Endodermal cell (in vitro differentiated cells): ENCODE measurements around the gene EIF4E1B. TPM values are rescaled to one million over a fixed set of nuclear protein-coding genes. Genes with fewer than 3 reads are reported as not detected.

Experiments
- DNase-seq: peaks from one replicate; pipeline ENCODE4 v3.0.0-alpha.2; 2017
- H3K27ac ChIP-seq: 2 replicates; pipeline ENCODE4 v1.5.1; 2013; ENCODE audit warnings: mild to moderate bottlenecking, low read depth, low read length, moderate library complexity
- H3K27me3 ChIP-seq: 2 replicates; pipeline ENCODE4 v1.6.1; 2013; ENCODE audit warnings: mild to moderate bottlenecking, low read length, moderate library complexity; ENCODE audit not compliant: insufficient read depth, control insufficient read depth, poor library complexity, severe bottlenecking
- H3K36me3 ChIP-seq: 2 replicates; pipeline ENCODE4 v1.7.0; 2013; ENCODE audit warnings: mild to moderate bottlenecking, low read length, moderate library complexity; ENCODE audit not compliant: control insufficient read depth, insufficient read depth
- H3K4me1 ChIP-seq: one replicate; pipeline ENCODE4 v1.7.0; 2013; ENCODE audit warnings: low read length; ENCODE audit not compliant: control insufficient read depth, insufficient read depth
- H3K4me3 ChIP-seq: 2 replicates; pipeline ENCODE4 v1.5.1; 2013; ENCODE audit warnings: mild to moderate bottlenecking, low read length, moderate library complexity
- H3K9ac ChIP-seq: 2 replicates; pipeline ENCODE4 v1.6.1; 2013; ENCODE audit warnings: mild to moderate bottlenecking, low read length, moderate library complexity; ENCODE audit not compliant: poor library complexity, severe bottlenecking; ENCODE audit errors: extremely low read depth
- H3K9me3 ChIP-seq: 2 replicates; pipeline ENCODE4 v1.6.1; 2013; ENCODE audit warnings: mild to moderate bottlenecking, low read length, moderate library complexity; ENCODE audit not compliant: control insufficient read depth
- H3K27ac Mint-ChIP-seq: 2 replicates; pipeline ENCODE4 v1.8.0; 2020; ENCODE audit warnings: mixed read lengths
- H3K27me3 Mint-ChIP-seq: 2 replicates; pipeline ENCODE4 v1.8.0; 2021; ENCODE audit warnings: mild to moderate bottlenecking, mixed read lengths; ENCODE audit not compliant: insufficient read depth
- H3K36me3 Mint-ChIP-seq: 2 replicates; pipeline ENCODE4 v1.8.0; 2020; ENCODE audit warnings: low read depth, mixed read lengths
- H3K4me1 Mint-ChIP-seq: 2 replicates; pipeline ENCODE4 v1.8.0; 2020; ENCODE audit warnings: mixed read lengths
- H3K4me3 Mint-ChIP-seq: 2 replicates; pipeline ENCODE4 v1.8.0; 2020; ENCODE audit warnings: mild to moderate bottlenecking, moderate library complexity, mixed read lengths
- H3K9me3 Mint-ChIP-seq: 2 replicates; pipeline ENCODE4 v1.8.0; 2020; ENCODE audit warnings: mild to moderate bottlenecking, mixed read lengths
- CTCF ChIP-seq: fragments of 200-600 bp; sonication (generic); conservative IDR thresholded peaks from 2 replicates; pipeline ENCODE4 v1.5.0; 2021; ENCODE audit warnings: antibody characterized with exemption, mild to moderate bottlenecking
- WGBS, 2 experiments: methylation state at CpG; one replicate each; pipeline versions ENCODE4 v1.1.5 to v1.1.7; 2013; ENCODE audit warnings: missing lambda C conversion rate in 2 of 2, mixed read lengths in 1 of 2; ENCODE audit not compliant: insufficient coverage in 1 of 2, insufficient read length in 1 of 2; 5-methylcytosine and 5-hydroxymethylcytosine counted together
- total RNA-seq, 2 donors: library from RNA; stranded (reverse); fragmentation: NEBNext Ultra II Directional in 1 of 2; extraction: Animal tissue kit (Norgen Biotek cat#: 25700) in 1 of 2; gene quantifications; 2 replicates in 1 of 2; 3 replicates in 1 of 2; pipeline ENCODE4 v1.2.1, GENCODE V29; 2021

Gene EIF4E1B
- total RNA-seq, 2 donors from 2014 or later, result 1.4 to 2.0 TPM

DNA sequence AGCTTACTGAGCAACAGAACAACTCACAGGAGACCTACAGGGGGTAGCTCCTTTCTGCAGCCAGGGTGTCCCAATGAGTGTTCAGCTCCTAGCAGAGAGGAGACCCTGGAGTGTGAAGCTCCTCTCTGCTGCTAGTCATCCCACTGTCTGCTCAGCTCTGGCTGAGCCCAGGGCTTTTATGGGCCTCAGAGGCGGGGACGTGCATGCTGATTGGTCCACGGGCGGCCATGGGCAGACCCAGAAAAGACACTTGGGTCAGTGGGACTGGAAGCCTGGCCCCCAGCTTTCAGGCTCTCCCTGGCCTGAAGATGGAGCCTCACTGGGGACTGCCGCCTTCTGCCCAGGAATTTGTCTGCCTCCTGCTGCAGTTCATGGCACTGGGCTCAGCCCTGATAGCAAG is 57.4 kb downstream of the EIF4E1B start:
- no peaks in the 10 kb centered on the region for H3K9me3 ChIP-seq
- Mint-ChIP-seq H3K4me3 (no peak overlapping the region), H3K27me3 (peaks cover 10% of the 10 kb centered on the region), H3K36me3 (no peaks in the 10 kb centered on the region), H3K9me3 (no peaks in the 10 kb centered on the region), H3K27ac (peak overlapping the region; percentile 13), H3K4me1 (peaks cover 12% of the 10 kb centered on the region)
- H3K27ac ChIP-seq, result no peak overlapping the region
- no peak overlapping the region for H3K9ac ChIP-seq
- TF ChIP-seq CTCF, result no peak
- no peaks in the 10 kb centered on the region for H3K27me3 ChIP-seq
- H3K4me1 ChIP-seq, result no peaks in the 10 kb centered on the region
- WGBS, 2 experiments, result 67 to 83% methylated on average over 1 to 5 of the region's 5 CpGs
- H3K36me3 ChIP-seq, result no peaks in the 10 kb centered on the region
- H3K4me3 ChIP-seq, result no peak overlapping the region
- DNase-seq, result peak; percentile 94

DNA sequence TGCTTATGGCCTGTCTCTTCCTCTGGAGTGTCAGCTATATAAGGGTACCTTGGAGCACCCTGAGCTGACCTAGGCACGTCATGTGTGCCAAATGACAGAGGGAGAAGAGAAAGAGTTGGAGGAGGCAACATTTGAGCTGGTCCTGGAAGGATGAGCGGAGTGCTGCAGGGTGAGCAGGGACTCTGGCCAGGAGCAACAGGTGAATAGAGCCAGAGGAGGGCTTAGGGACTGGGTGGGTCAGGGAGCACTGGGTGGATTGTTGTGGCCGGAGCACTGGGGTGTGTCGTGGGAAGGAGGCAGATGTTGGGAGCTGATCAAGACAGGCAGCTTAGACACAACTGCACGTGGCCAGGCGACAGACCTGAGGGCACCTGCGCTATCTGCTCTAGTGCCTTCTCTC is 60.4 kb downstream of the EIF4E1B start:
- 91 to 95% methylated on average over 5 to 7 of the region's 7 CpGs for WGBS, 2 experiments
- Histone ChIP-seq H3K27me3 (peaks cover 5% of the 10 kb centered on the region), H3K27ac (no peak overlapping the region), H3K9me3 (no peaks in the 10 kb centered on the region), H3K4me1 (no peaks in the 10 kb centered on the region), H3K36me3 (no peaks in the 10 kb centered on the region), H3K9ac (no peak overlapping the region), H3K4me3 (no peak overlapping the region)
- Mint-ChIP-seq H3K27me3 (peaks cover 13% of the 10 kb centered on the region), H3K9me3 (no peaks in the 10 kb centered on the region), H3K36me3 (no peaks in the 10 kb centered on the region), H3K4me1 (peaks cover 13% of the 10 kb centered on the region), H3K27ac (no peak overlapping the region), H3K4me3 (no peak overlapping the region)
- DNase-seq, result no peak
- no peak for TF ChIP-seq CTCF

DNA sequence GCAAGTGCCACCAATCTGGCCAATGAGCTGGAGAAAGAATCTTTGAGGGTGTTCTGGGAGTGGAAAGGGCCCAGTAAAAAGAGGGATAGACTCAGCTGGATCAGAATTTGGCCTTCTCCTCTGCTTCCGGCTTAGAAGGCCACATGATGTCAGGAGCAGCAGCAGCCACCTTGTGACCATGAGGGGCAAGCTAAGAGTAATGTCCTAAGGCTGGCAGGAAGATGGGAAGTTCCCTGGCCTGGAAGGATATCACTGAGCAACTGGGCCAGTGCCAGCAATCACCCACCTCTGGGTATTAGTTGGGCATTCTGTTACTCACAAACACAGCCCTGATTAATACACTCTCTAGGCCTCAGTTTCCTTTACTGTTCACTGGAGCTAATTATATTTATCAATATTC is 61.0 kb downstream of the EIF4E1B start:
- H3K27me3 Mint-ChIP-seq, result peaks cover 13% of the 10 kb centered on the region
- no peak for TF ChIP-seq CTCF
- H3K36me3 Mint-ChIP-seq, result no peaks in the 10 kb centered on the region

More for the DNA sequence above, 61.0 kb downstream of the EIF4E1B start:
- H3K4me1 ChIP-seq, result no peaks in the 10 kb centered on the region
- Mint-ChIP-seq H3K4me3 (no peak overlapping the region), H3K27ac (no peak overlapping the region), H3K4me1 (peaks cover 13% of the 10 kb centered on the region), H3K9me3 (no peaks in the 10 kb centered on the region)
- WGBS, 2 experiments, result 88 to 100% methylated on average over 1 of the region's 1 CpG
- DNase-seq, result no peak
- no peak overlapping the region for H3K9ac ChIP-seq
- H3K9me3 ChIP-seq, result no peaks in the 10 kb centered on the region
- no peaks in the 10 kb centered on the region for H3K36me3 ChIP-seq
- no peak overlapping the region for H3K27ac ChIP-seq
- H3K27me3 ChIP-seq, result peaks cover 11% of the 10 kb centered on the region
- H3K4me3 ChIP-seq, result no peak overlapping the region
